Suppressor macrophage (primary cell): ENCODE results near the gene FHIT.
"Not testable (repeated sequence)": the region's sequence is repeated elsewhere in the genome, so short reads cannot be mapped to it uniquely, and the experiment has no call there.

ENCODE experiments used
- DNase-seq, 4 experiments: peaks; one replicate each; pipeline ENCODE4 v3.0.0-alpha.2; 2020 to 2022

The FHIT gene

GRCh38 chr3:60913474-60913873, 337.8 kb downstream of the FHIT start:
- DNase-seq, result no peak

GRCh38 chr3:60912876-60913275, 338.4 kb downstream of the FHIT start:
- peak in 1 of 4 experiments; percentile 1 for DNase-seq

- no peak for DNase-seq
These were observed 339.1 kb downstream of the FHIT start for GRCh38 chr3:60912142-60912541.

GRCh38 chr3:60909526-60909925, 341.7 kb downstream of the FHIT start:
- no peak for DNase-seq

- DNase-seq, result no peak
These were observed 345.0 kb downstream of the FHIT start for GRCh38 chr3:60906283-60906682.

- DNase-seq, result no peak
These were observed 352.9 kb downstream of the FHIT start for GRCh38 chr3:60898321-60898720.

GRCh38 chr3:60893946-60894345, 357.3 kb downstream of the FHIT start:
- DNase-seq, result no peak

- no peak for DNase-seq
These were observed 361.0 kb downstream of the FHIT start for GRCh38 chr3:60890226-60890625.

- not testable (repeated sequence) for DNase-seq
These were observed 362.3 kb downstream of the FHIT start for GRCh38 chr3:60888952-60889351.

GRCh38 chr3:60887574-60887973, 363.7 kb downstream of the FHIT start:
- no peak for DNase-seq

GRCh38 chr3:60886518-60886917, 364.7 kb downstream of the FHIT start:
- no peak for DNase-seq

GRCh38 chr3:60884005-60884404, 367.2 kb downstream of the FHIT start:
- DNase-seq, result no peak

GRCh38 chr3:60877188-60877587, 374.1 kb downstream of the FHIT start:
- no peak for DNase-seq

- no peak for DNase-seq
These were observed 380.9 kb downstream of the FHIT start for GRCh38 chr3:60870396-60870795.

GRCh38 chr3:60867200-60867599, 384.1 kb downstream of the FHIT start:
- no peak for DNase-seq

GRCh38 chr3:60856257-60857046, 394.8 kb downstream of the FHIT start:
- DNase-seq, result peak in 3 of 4 experiments; percentile 9 to 38 (median 10)

- peak; percentile 72 to 92 (median 82) for DNase-seq
These were observed 396.0 kb downstream of the FHIT start for GRCh38 chr3:60855250-60855649.

GRCh38 chr3:60854791-60855190, 396.5 kb downstream of the FHIT start:
- peak; percentile 41 to 82 (median 62) for DNase-seq

GRCh38 chr3:60847791-60848190, 403.5 kb downstream of the FHIT start:
- DNase-seq, result peak; percentile 31 to 72 (median 50)

- DNase-seq, result no peak
These were observed 407.0 kb downstream of the FHIT start for GRCh38 chr3:60844256-60844655.

GRCh38 chr3:60841355-60841754, 409.9 kb downstream of the FHIT start:
- no peak for DNase-seq

GRCh38 chr3:60839246-60839645, 412.0 kb downstream of the FHIT start:
- no peak for DNase-seq

GRCh38 chr3:60835796-60836195, 415.5 kb downstream of the FHIT start:
- DNase-seq, result no peak

- no peak for DNase-seq
These were observed 422.2 kb downstream of the FHIT start for GRCh38 chr3:60829058-60829457.

GRCh38 chr3:60827666-60828065, 423.6 kb downstream of the FHIT start:
- DNase-seq, result no peak
